Measurements from ENCODE around the gene OMA1.

The OMA1 gene

DNA sequence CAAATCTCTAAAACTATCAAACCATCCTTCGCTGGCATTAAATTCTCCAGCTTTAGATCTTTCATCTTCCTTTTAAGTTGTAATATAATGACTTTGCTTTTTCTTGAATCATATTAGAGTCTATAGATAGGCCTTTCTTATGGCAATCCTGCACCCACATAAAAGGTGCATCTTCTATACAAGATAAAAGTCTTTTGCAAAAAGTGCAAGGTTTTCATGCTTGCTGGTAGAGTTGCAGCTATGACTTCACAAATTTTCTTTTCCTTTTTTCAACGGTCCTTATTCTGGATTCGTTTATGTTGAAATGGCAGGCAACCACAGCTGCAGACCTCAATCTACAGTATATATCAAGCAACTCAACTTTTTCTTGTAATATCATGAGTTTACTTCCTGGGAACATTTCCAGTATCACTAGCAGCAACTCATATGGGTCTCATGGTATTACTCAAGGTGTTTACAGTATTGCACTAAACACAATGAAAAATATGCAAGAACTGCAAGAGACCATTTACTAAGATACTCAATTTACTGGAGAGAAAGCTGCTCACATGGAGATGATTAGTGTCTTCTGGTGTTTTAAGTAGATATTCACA, 22.1 kb downstream of the OMA1 start:
- H3K36me3 ChIP-seq (ENCODE audit: control insufficient read depth, insufficient read depth, low read length), result no peaks in the 10 kb centered on the region
- H3K27me3 ChIP-seq (ENCODE audit: control insufficient read depth, insufficient read depth, low read length), result no peaks in the 10 kb centered on the region
- H3K79me2 ChIP-seq, result no peaks in the 10 kb centered on the region
- H3K27ac ChIP-seq, result no peak overlapping the region
- H3K4me3 ChIP-seq (ENCODE audit: low read depth, low read length), result no peak overlapping the region
- no peak overlapping the region for H2AFZ ChIP-seq
- H3K4me2 ChIP-seq (ENCODE audit: low read length), result no peak overlapping the region
- H3K9ac ChIP-seq, result no peak overlapping the region
- H3K9me3 ChIP-seq (ENCODE audit: control insufficient read depth, low read length), result no peaks in the 10 kb centered on the region
- no peaks in the 10 kb centered on the region for H3K4me1 ChIP-seq
- TF ChIP-seq, protein P1, sequence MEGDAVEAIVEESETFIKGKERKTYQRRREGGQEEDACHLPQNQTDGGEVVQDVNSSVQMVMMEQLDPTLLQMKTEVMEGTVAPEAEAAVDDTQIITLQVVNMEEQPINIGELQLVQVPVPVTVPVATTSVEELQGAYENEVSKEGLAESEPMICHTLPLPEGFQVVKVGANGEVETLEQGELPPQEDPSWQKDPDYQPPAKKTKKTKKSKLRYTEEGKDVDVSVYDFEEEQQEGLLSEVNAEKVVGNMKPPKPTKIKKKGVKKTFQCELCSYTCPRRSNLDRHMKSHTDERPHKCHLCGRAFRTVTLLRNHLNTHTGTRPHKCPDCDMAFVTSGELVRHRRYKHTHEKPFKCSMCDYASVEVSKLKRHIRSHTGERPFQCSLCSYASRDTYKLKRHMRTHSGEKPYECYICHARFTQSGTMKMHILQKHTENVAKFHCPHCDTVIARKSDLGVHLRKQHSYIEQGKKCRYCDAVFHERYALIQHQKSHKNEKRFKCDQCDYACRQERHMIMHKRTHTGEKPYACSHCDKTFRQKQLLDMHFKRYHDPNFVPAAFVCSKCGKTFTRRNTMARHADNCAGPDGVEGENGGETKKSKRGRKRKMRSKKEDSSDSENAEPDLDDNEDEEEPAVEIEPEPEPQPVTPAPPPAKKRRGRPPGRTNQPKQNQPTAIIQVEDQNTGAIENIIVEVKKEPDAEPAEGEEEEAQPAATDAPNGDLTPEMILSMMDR (IDR thresholded peaks at IDR 0.05), result no peak

- Histone ChIP-seq H2AFZ (no peak overlapping the region), H3K4me2 (ENCODE audit: low read length) (no peak overlapping the region), H3K27ac (no peak overlapping the region), H3K79me2 (no peaks in the 10 kb centered on the region), H3K9ac (no peak overlapping the region), H3K4me3 (ENCODE audit: low read depth, low read length) (no peak overlapping the region), H3K9me3 (ENCODE audit: control insufficient read depth, low read length) (no peaks in the 10 kb centered on the region), H3K4me1 (no peaks in the 10 kb centered on the region), H3K27me3 (ENCODE audit: control insufficient read depth, insufficient read depth, low read length) (no peaks in the 10 kb centered on the region), H3K36me3 (ENCODE audit: control insufficient read depth, insufficient read depth, low read length) (no peaks in the 10 kb centered on the region)
- TF ChIP-seq, protein P1 (IDR thresholded peaks at IDR 0.05), result peak; percentile 55
These were observed 30.6 kb downstream of the OMA1 start for GRCh38 chr1:58515794-58516401.

DNA sequence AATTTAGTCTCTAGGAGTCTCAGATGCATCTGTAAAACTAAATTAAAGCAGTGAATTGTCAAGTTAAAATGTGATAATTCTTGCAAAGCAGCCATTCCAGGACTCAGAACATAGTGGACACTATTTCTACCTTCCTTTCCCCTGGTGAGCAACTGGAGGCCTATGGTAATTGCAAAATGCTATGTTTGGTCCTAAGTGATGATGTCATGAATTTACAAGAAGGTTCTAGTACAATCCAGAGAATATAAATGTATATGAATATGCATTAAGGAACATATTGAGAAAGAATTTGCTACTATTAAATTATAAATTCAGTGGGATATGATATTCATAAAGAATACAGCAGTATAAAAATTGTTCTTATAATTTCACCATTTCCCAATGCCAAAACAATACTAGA, 32.6 kb downstream of the OMA1 start:
- H3K4me2 ChIP-seq (ENCODE audit: low read length), result no peak overlapping the region
- H2AFZ ChIP-seq, result no peak overlapping the region
- H3K4me1 ChIP-seq, result no peaks in the 10 kb centered on the region
- H3K79me2 ChIP-seq, result no peaks in the 10 kb centered on the region
- TF ChIP-seq, protein P1 (IDR thresholded peaks at IDR 0.05), result no peak
- no peaks in the 10 kb centered on the region for H3K9me3 ChIP-seq (ENCODE audit: control insufficient read depth, low read length)
- no peak overlapping the region for H3K4me3 ChIP-seq (ENCODE audit: low read depth, low read length)
- no peaks in the 10 kb centered on the region for H3K27me3 ChIP-seq (ENCODE audit: control insufficient read depth, insufficient read depth, low read length)
- no peaks in the 10 kb centered on the region for H3K36me3 ChIP-seq (ENCODE audit: control insufficient read depth, insufficient read depth, low read length)
- H3K9ac ChIP-seq, result no peak overlapping the region
- no peak overlapping the region for H3K27ac ChIP-seq

- TF ChIP-seq, protein P1 (IDR thresholded peaks at IDR 0.05), result no peak
- Histone ChIP-seq H3K36me3 (ENCODE audit: control insufficient read depth, insufficient read depth, low read length) (no peaks in the 10 kb centered on the region), H3K9me3 (ENCODE audit: control insufficient read depth, low read length) (no peaks in the 10 kb centered on the region)
These were observed 37.9 kb downstream of the OMA1 start for GRCh38 chr1:58508629-58509028.

GRCh38 chr1:58505286-58505685, 41.2 kb downstream of the OMA1 start:
- Histone ChIP-seq H3K9ac (no peak overlapping the region), H3K27ac (no peak overlapping the region), H2AFZ (no peak overlapping the region), H3K9me3 (ENCODE audit: control insufficient read depth, low read length) (no peaks in the 10 kb centered on the region), H3K4me2 (ENCODE audit: low read length) (no peak overlapping the region), H3K4me3 (ENCODE audit: low read depth, low read length) (no peak overlapping the region), H3K27me3 (ENCODE audit: control insufficient read depth, insufficient read depth, low read length) (no peaks in the 10 kb centered on the region), H3K4me1 (no peaks in the 10 kb centered on the region), H3K79me2 (no peaks in the 10 kb centered on the region), H3K36me3 (ENCODE audit: control insufficient read depth, insufficient read depth, low read length) (no peaks in the 10 kb centered on the region)
- TF ChIP-seq, protein P1 (IDR thresholded peaks at IDR 0.05), result no peak

More at GRCh38 chr1:58508629-58509028, 37.9 kb downstream of the OMA1 start:
- no peak overlapping the region for H3K4me2 ChIP-seq (ENCODE audit: low read length)
- no peak overlapping the region for H3K4me3 ChIP-seq (ENCODE audit: low read depth, low read length)
- H3K4me1 ChIP-seq, result no peaks in the 10 kb centered on the region
- H2AFZ ChIP-seq, result no peak overlapping the region
- H3K27ac ChIP-seq, result no peak overlapping the region
- no peaks in the 10 kb centered on the region for H3K79me2 ChIP-seq
- no peaks in the 10 kb centered on the region for H3K27me3 ChIP-seq (ENCODE audit: control insufficient read depth, insufficient read depth, low read length)
- H3K9ac ChIP-seq, result no peak overlapping the region

Measured in parathyroid adenoma (tissue), 2 donors.